HG02763 (cell line): ENCODE data around the gene GCNT1.
"Not testable (repeated sequence)": the region's sequence is repeated elsewhere in the genome, so short reads cannot be mapped to it uniquely, and the experiment has no call there.

ENCODE experiments used
- ATAC-seq: cut with Tn5 transposase; IDR thresholded peaks from one replicate; pipeline ENCODE4 v1.9.1; 2021; ENCODE audit warnings: mild to moderate bottlenecking, moderate library complexity; ENCODE audit not compliant: unreplicated experiment

The GCNT1 gene

GRCh38 chr9:76479337-76479736, 20.4 kb downstream of the GCNT1 start:
- ATAC-seq = not testable (repeated sequence)

- ATAC-seq = no peak
These were observed 27.2 kb downstream of the GCNT1 start for GRCh38 chr9:76486151-76486550.

- no peak for ATAC-seq
These were observed 31.4 kb downstream of the GCNT1 start for GRCh38 chr9:76490249-76490990.

- ATAC-seq = not testable (repeated sequence)
These were observed 32.1 kb downstream of the GCNT1 start for GRCh38 chr9:76491056-76491455.

GRCh38 chr9:76493496-76493895, 34.5 kb downstream of the GCNT1 start:
- ATAC-seq = not testable (repeated sequence)

GRCh38 chr9:76500061-76500460, 41.1 kb downstream of the GCNT1 start:
- ATAC-seq = no peak

- no peak for ATAC-seq
These were observed 43.8 kb downstream of the GCNT1 start for GRCh38 chr9:76502746-76503145.

GRCh38 chr9:76510041-76510440, 51.1 kb downstream of the GCNT1 start:
- ATAC-seq = no peak

- no peak for ATAC-seq
These were observed 51.5 kb downstream of the GCNT1 start for GRCh38 chr9:76510446-76510845.

- no peak for ATAC-seq
These were observed 53.8 kb downstream of the GCNT1 start for GRCh38 chr9:76512826-76513225.

- ATAC-seq = no peak
These were observed 57.4 kb downstream of the GCNT1 start for GRCh38 chr9:76516350-76516749.

- ATAC-seq = no peak
These were observed 57.9 kb downstream of the GCNT1 start for GRCh38 chr9:76516871-76517270.

- no peak for ATAC-seq
These were observed 60.3 kb downstream of the GCNT1 start for GRCh38 chr9:76519075-76519835.

- no peak for ATAC-seq
These were observed 62.3 kb downstream of the GCNT1 start for GRCh38 chr9:76521244-76521681.

GRCh38 chr9:76521906-76522305, 62.9 kb downstream of the GCNT1 start:
- no peak for ATAC-seq

GRCh38 chr9:76523617-76524200, 64.7 kb downstream of the GCNT1 start:
- not testable (repeated sequence) for ATAC-seq

- ATAC-seq = no peak
These were observed 66.2 kb downstream of the GCNT1 start for GRCh38 chr9:76525196-76525595.

- ATAC-seq = no peak
These were observed 67.0 kb downstream of the GCNT1 start for GRCh38 chr9:76526026-76526425.

- no peak for ATAC-seq
These were observed 69.1 kb downstream of the GCNT1 start for GRCh38 chr9:76528056-76528455.

GRCh38 chr9:76528642-76529190, 69.7 kb downstream of the GCNT1 start:
- no peak for ATAC-seq

GRCh38 chr9:76529653-76530052, 70.7 kb downstream of the GCNT1 start:
- no peak for ATAC-seq
